Measurements from ENCODE around the gene NXT1. TPM values are rescaled to one million over a fixed set of nuclear protein-coding genes. Genes with fewer than 3 reads are reported as not detected.

The NXT1 gene
- total and polyA plus RNA-seq, 2 of the 4 experiments (the other 2 are of a cell fraction) = 23.6 to 25.5 TPM

GRCh38 chr20:23366384-23366783 lies 15.8 kb downstream of the NXT1 start:
- H3K4me2 ChIP-seq (ENCODE audit: low read depth, low read length) = no peak overlapping the region
- no TSS peak for BruUV-seq (replicated peaks)
- DNase-seq = no peak

More at GRCh38 chr20:23366384-23366783, 15.8 kb downstream of the NXT1 start:
- Histone ChIP-seq H2BK5ac (ENCODE audit: low read depth, low read length, poor library complexity, severe bottlenecking) (no peak overlapping the region), H3K9me1 (ENCODE audit: insufficient read depth, low read length) (peaks cover 13% of the 10 kb centered on the region), H2BK15ac (ENCODE audit: low read depth, low read length) (no peak overlapping the region), H3K14ac (replicated peaks; ENCODE audit: low read depth, low read length) (0 out of 2 replicates have a peak overlapping the region, but pooled peaks have one; percentile 19), H2BK20ac (ENCODE audit: low read depth, low read length) (no peak overlapping the region), H3K4ac (ENCODE audit: low read depth, low read length) (no peak overlapping the region), H4K8ac (ENCODE audit: low read depth in 2 of 2, low read length in 2 of 2) (no peak overlapping the region), H3K4me3 (ENCODE audit: insufficient read depth, low read depth, low read length) (no peak overlapping the region), H4K5ac (ENCODE audit: low read depth, low read length) (no peak overlapping the region), H4K91ac (ENCODE audit: insufficient read depth, low read depth, low read length) (no peak overlapping the region), H2AK5ac (ENCODE audit: low read depth, low read length) (no peak overlapping the region), H3K9me3 (ENCODE audit: control insufficient read depth, insufficient read depth, low read length) (no peaks in the 10 kb centered on the region), H3K27ac (ENCODE audit: insufficient read depth, low read length) (no peak overlapping the region), H2BK120ac (ENCODE audit: low read depth, low read length) (no peak overlapping the region), H3K27me3 (ENCODE audit: control insufficient read depth, insufficient read depth, low read length) (no peaks in the 10 kb centered on the region), H3K23ac (ENCODE audit: low read depth, low read length) (peak overlapping the region; percentile 45; the same call in 1 of the 2 replicates), H3K79me1 (ENCODE audit: low read depth in 1 of 2, low read length in 2 of 2) (peaks cover 31 to 74% of the 10 kb centered on the region in 2 experiments), H3K56ac (ENCODE audit: extremely low read depth, insufficient read depth, low read length) (no peak overlapping the region), H4K20me1 (ENCODE audit: insufficient read depth, low read length) (peaks cover 53% of the 10 kb centered on the region), H3K18ac (ENCODE audit: low read depth, low read length) (no peak overlapping the region), H3K9ac (ENCODE audit: low read depth, low read length) (no peak overlapping the region), H3K4me1 (ENCODE audit: control insufficient read depth, insufficient read depth, low read length) (peaks cover 11% of the 10 kb centered on the region), H2AFZ (replicated peaks; ENCODE audit: low read length, poor library complexity) (no peak overlapping the region), H3K36me3 (ENCODE audit: control insufficient read depth, insufficient read depth, low read length) (peaks cover 30% of the 10 kb centered on the region), H2AK9ac (replicated peaks; ENCODE audit: low read depth, low read length, poor library complexity) (no peak overlapping the region)
- no peak for ATAC-seq (ENCODE audit: low read depth)
- no peak for TF ChIP-seq MAZ (IDR thresholded peaks at IDR 0.05; ENCODE audit: borderline replicate concordance, low read depth, low read length)
- TF ChIP-seq CEBPB (IDR thresholded peaks at IDR 0.05; ENCODE audit: low read depth, low read length) = no peak
- TF ChIP-seq RAD21 (IDR thresholded peaks at IDR 0.05; ENCODE audit: low read length) = no peak
- no peak for TF ChIP-seq FOS (IDR thresholded peaks at IDR 0.05; ENCODE audit: low read depth, low read length)
- no peak for TF ChIP-seq POLR2A (IDR thresholded peaks at IDR 0.05; ENCODE audit: low read depth, low read length)
- peak; percentile 60; the same call in 1 of the 2 replicates for TF ChIP-seq MAFK (IDR thresholded peaks at IDR 0.05; ENCODE audit: low read depth, low read length)
- TF ChIP-seq RFX5 (IDR thresholded peaks at IDR 0.05; ENCODE audit: low read depth, low read length) = no peak
- TF ChIP-seq SMC3 (IDR thresholded peaks at IDR 0.05; ENCODE audit: low read depth, low read length) = no peak
- no peak for TF ChIP-seq BHLHE40 (IDR thresholded peaks at IDR 0.05; ENCODE audit: low read depth, low read length)
- no peak for TF ChIP-seq RCOR1 (IDR thresholded peaks at IDR 0.05; ENCODE audit: insufficient replicate concordance, low read length)
- TF ChIP-seq MXI1 (IDR thresholded peaks at IDR 0.05; ENCODE audit: borderline replicate concordance, low read depth, low read length) = no peak
- TF ChIP-seq CHD1 (IDR thresholded peaks at IDR 0.05; ENCODE audit: low read depth, low read length) = no peak
- peak; percentile 55 for TF ChIP-seq USF2 (IDR thresholded peaks at IDR 0.05; ENCODE audit: low read depth, low read length)
- no peak for TF ChIP-seq ELK1 (IDR thresholded peaks at IDR 0.05; ENCODE audit: borderline replicate concordance, low read depth, low read length)
- intact Hi-C loops (cut with micrococcal nuclease) = loop anchor here (5.0 kb wide), 1 partner anchor 36 kb away; no protein-coding TSS in a partner anchor
- POLR2A ChIA-PET (ENCODE audit: unreplicated experiment) = no interaction called here
- WGBS, 2 experiments (ENCODE audit: extremely low coverage in 2 of 2, insufficient read length in 1 of 2) = no CpG with 5 or more reads among the region's 1 CpG
- CTCF ChIA-PET = no interaction called here
- in situ Hi-C loops (cut with MboI; ENCODE audit: low sequenced_read_pairs) = no loop called here
- dilution Hi-C loops (cut with HindIII; ENCODE audit: low sequenced_read_pairs, unreplicated experiment) = no loop called here

Measured in IMR-90 (cell line).